Measurements from ENCODE around the gene ERN1.

DNA sequence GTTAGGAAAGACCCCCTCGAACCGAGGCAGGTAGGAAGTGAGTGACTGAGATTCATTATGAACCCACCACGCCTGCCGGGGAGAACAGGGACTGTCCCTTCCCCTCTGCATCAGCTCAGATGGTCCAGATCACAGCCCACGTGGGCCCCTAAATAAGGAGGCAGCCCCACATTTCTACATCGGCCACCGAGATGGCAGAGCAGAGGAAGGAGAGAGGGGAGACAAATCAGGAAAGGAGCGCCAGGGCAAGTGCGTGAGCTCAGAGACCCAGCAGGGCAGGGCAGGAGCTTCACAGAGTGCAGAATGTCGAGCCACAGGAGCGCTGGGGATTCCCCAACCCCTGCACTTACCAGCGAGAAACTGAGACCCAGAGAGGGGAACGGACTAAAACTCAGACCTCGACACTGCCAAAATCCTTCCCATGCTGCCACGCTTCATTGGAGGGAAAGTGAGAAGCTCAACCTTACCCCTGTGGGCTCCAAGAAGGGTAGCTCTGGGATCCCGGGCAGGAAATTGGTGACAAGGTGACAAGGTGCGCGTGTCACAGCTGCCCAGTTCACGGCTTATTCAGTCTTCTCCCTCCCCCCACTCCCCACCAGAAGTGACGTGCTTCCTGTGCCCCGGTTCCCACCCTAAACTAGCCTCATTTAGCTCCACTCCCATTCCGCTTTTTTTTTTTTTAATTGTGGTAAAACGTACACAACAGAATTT is 109.7 kb downstream of the ERN1 start, which contains the start of gene ICAM2:
- TF ChIP-seq, protein P1, sequence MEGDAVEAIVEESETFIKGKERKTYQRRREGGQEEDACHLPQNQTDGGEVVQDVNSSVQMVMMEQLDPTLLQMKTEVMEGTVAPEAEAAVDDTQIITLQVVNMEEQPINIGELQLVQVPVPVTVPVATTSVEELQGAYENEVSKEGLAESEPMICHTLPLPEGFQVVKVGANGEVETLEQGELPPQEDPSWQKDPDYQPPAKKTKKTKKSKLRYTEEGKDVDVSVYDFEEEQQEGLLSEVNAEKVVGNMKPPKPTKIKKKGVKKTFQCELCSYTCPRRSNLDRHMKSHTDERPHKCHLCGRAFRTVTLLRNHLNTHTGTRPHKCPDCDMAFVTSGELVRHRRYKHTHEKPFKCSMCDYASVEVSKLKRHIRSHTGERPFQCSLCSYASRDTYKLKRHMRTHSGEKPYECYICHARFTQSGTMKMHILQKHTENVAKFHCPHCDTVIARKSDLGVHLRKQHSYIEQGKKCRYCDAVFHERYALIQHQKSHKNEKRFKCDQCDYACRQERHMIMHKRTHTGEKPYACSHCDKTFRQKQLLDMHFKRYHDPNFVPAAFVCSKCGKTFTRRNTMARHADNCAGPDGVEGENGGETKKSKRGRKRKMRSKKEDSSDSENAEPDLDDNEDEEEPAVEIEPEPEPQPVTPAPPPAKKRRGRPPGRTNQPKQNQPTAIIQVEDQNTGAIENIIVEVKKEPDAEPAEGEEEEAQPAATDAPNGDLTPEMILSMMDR (conservative IDR thresholded peaks at IDR 0.05), result no peak
- TF ChIP-seq ZFX (IDR thresholded peaks at IDR 0.05), result no peak
